ENCODE results near the gene EPB41L1.

The EPB41L1 gene

GRCh38 chr20:36157610-36158009, 3.1 kb downstream of the EPB41L1 start:
- no peak for DNase-seq

GRCh38 chr20:36158160-36158741, 3.7 kb downstream of the EPB41L1 start:
- DNase-seq, result no peak

- DNase-seq, result no peak
Observed at GRCh38 chr20:36159833-36160232, 5.3 kb downstream of the EPB41L1 start.

GRCh38 chr20:36162272-36162966, 7.9 kb downstream of the EPB41L1 start:
- DNase-seq, result no peak

- DNase-seq, result no peak
Observed at GRCh38 chr20:36167902-36168503, 13.5 kb downstream of the EPB41L1 start.

GRCh38 chr20:36170542-36171215, 16.1 kb downstream of the EPB41L1 start:
- DNase-seq, result no peak

- no peak for DNase-seq
Observed at GRCh38 chr20:36173451-36173933, 19.0 kb downstream of the EPB41L1 start.

- no peak for DNase-seq
Observed at GRCh38 chr20:36175016-36175415, 20.5 kb downstream of the EPB41L1 start.

- DNase-seq, result no peak
Observed at GRCh38 chr20:36175475-36175995, 21.0 kb downstream of the EPB41L1 start.

GRCh38 chr20:36177716-36178115, 23.2 kb downstream of the EPB41L1 start:
- DNase-seq, result no peak

GRCh38 chr20:36179170-36179945, 24.8 kb downstream of the EPB41L1 start:
- no peak for DNase-seq

GRCh38 chr20:36180323-36180722, 25.8 kb downstream of the EPB41L1 start:
- no peak for DNase-seq

- no peak for DNase-seq
Observed at GRCh38 chr20:36181934-36182603, 27.5 kb downstream of the EPB41L1 start.

GRCh38 chr20:36182604-36183154, 28.1 kb downstream of the EPB41L1 start:
- no peak for DNase-seq

- DNase-seq, result no peak
Observed at GRCh38 chr20:36183155-36183944, 28.8 kb downstream of the EPB41L1 start.

GRCh38 chr20:36184816-36185776, 30.6 kb downstream of the EPB41L1 start:
- DNase-seq, result no peak

- DNase-seq, result no peak
Observed at GRCh38 chr20:36193977-36194712, 39.6 kb downstream of the EPB41L1 start.

GRCh38 chr20:36196676-36197075, 42.1 kb downstream of the EPB41L1 start:
- no peak for DNase-seq

GRCh38 chr20:36197271-36197670, 42.7 kb downstream of the EPB41L1 start:
- no peak for DNase-seq

Data from stimulated activated CD4-positive, alpha-beta T cell treated with anti-CD3 and anti-CD28 coated beads, Interleukin-2, amount 100 ng/mL, for 24 hours (primary cell).